HG03159 (cell line): Measurements from ENCODE around the gene PTCD2.

ENCODE experiments used
- ATAC-seq: cut with Tn5 transposase; IDR thresholded peaks from one replicate; pipeline ENCODE4 v1.9.1; 2021; ENCODE audit warnings: mild to moderate bottlenecking, moderate library complexity; ENCODE audit not compliant: unreplicated experiment

Gene PTCD2

DNA sequence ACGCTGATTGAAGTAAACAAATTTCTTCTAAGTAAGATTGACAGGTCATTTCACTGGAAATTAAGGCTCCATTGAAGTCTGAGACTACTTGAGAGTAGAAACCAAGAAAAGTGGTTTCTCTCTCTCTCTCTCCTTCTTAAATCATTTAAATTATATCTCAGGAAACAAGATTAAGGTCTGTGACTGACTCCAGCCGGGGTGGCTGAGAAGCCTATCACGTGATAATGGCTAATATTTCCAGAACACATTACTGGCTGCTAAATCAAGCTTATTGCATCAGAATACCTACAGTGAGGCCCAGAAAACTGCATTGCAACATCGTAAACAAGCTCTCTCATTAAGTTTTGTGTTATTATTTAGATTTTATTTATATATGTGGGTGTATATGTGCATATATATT, 88.4 kb downstream of the PTCD2 start:
- ATAC-seq: no peak

DNA sequence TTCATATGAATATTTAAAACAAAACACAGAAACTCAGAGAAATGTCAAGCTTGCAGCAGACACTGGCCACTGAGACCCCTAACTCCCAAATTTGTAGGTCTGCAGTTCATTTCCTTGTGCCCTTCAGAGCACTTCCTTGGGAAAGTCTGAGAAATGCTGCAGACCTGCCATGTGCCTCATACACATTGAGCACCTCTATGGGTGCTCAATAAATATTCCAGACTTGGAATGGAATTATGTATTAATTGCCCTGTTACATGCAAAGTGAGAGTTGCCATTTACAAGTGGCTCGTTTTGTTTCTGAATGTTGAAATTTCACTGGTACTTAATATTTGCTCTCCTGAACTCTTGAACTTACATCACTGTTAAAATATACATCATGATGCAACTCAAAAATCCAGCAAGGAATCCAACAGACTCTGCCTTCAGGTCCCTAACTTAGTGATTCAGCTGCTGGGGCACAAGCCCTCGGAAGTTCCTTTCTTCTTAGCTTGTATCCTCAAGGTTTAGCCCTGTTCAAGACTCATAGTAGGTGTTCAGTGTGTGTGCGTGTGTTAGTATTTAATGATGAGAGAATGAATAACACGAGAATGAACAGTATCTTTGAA, 90.6 kb downstream of the PTCD2 start:
- ATAC-seq: no peak

DNA sequence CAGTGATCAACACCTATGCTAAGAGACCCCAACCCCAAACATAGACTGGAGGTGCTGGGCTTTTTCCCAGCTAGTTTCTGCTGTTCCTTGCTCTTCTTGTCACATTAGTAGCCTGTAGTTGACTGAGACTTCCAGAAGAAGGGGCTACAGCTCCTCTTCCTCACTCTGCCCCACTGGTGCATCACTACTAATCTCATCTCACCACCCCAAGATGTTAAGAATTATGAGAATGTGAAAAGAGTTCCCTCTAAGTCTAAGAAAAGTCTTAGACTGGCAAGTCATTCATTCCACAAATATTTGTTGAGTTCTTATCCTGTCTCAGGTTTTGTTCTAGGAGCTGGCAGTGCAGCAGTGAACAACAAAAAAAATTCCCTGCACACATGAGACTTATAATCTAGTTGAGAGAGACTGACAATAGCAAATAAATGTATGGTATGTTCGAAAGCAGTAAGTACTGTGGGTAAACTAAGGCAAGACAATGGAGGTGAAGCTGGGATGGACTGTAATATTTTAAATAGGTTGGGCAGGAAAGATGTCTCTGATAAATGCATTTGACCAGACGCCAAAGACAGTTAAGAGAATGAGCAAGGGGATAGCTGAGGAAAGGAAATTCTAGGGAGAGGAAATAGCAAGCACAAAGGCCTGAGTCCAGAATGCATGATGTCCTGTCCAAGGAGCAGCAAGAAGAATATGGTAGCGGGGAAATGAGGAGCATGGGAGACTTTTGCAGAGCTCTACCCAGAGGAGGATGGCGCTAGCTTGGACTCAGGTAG, 92.3 kb downstream of the PTCD2 start:
- no peak for ATAC-seq

DNA sequence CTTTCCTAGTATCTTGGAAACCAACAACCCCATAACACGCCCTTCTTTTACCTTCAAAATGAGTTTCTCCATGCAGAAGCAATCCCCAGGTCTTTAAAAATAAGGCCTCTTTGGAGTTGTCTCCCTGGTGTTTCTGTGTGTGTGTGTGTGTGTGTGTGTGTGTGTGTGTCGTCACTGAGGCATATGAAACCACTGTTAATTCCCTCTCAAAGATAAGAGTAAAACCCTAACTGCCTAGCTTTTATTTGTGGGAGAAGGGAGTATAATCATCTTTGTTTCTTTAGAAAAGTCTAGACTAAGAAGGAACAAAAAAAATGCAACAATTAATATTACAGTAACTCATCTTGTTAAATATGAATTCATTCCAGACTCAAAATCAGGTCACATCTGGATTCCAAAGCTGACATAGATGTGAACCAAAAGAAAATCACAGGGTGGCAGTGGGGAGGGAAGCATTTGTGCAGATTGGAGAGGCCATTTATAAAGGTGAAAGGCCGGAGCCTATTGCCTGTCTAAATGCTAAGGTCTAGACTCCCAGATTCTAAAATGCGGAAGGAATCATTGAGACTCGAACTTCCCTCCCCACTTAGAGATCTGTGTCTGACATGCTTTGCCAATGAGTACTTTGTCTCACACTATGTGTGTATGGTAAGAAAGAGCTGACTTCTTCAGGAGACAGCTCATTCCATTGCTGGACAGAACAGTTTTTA, 95.6 kb downstream of the PTCD2 start:
- no peak for ATAC-seq

DNA sequence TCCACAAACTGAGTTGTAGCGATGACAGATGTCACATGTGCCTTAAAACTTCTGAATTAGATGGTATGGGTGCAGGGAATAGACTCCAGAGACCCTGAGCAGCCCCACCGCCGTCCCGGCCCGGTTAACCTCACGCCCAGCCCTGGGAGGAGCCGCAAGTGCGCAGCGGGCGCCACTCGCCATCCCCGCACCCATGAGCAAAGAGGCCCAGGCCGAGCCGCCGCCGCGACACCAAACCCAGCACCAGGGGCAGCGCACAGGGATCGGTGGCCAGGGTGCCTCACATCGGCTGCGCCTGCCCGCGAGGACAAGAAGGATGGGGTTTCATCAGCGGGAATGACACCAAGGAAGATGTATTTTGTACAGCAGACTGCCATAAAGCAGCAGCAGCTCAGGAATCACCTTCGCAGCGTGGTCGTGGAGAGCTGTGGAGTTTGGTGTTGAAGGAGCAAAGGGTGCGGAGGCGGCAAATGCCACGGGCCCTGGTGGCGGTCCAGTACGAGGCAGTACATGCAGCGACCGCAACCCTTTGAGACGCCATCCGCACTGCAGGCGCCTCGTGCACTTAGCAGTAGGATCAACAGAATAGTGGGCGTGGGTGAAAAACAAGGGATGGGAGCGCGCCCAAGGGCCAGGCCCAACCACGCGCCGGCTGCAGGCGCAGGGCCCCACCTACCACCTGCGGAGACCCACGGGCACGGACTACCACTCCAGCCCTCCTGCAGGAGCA, 97.3 kb downstream of the PTCD2 start:
- ATAC-seq: no peak
